ENCODE data around the gene GPN2. TPM values are rescaled to one million over a fixed set of nuclear protein-coding genes. Genes with fewer than 3 reads are reported as not detected.

GPN2 gene
- total RNA-seq, 2 donors from 2014 or later = 12.9 to 15.3 TPM

Other genes with a start within 250 kb of the GPN2 start
- 10 to 100 TPM; 34.5 to 38.5 TPM for gene ARID1A, start 194.3 kb downstream of the GPN2 start, total RNA-seq
- gene PIGV, start 102.3 kb downstream of the GPN2 start, total RNA-seq = 1 to 10 TPM; 6.1 to 6.7 TPM
- gene ZDHHC18, start 63.6 kb downstream of the GPN2 start, total RNA-seq = 10 to 100 TPM; 15.6 to 18.6 TPM
- under 1 TPM; 0.18 to 0.42 TPM for gene SFN, start 27.1 kb downstream of the GPN2 start, total RNA-seq
- 10 to 100 TPM in 1 of 2 donors, 1 to 10 TPM in 1; 8.6 to 11.4 TPM for gene GPATCH3, start 10.2 kb upstream of the GPN2 start, total RNA-seq
- gene NR0B2, start 23.7 kb upstream of the GPN2 start, total RNA-seq = 1 to 10 TPM; 4.5 to 6.5 TPM
- 10 to 100 TPM; 65.8 to 65.9 TPM for gene NUDC, start 31.5 kb upstream of the GPN2 start, total RNA-seq
- gene KDF1, start 70.2 kb upstream of the GPN2 start, total RNA-seq = under 1 TPM; 0.18 to 0.68 TPM
- 10 to 100 TPM; 40.6 to 45.2 TPM for gene TRNP1, start 103.4 kb upstream of the GPN2 start, total RNA-seq
- 10 to 100 TPM; 17.1 to 29.0 TPM for gene TENT5B, start 122.6 kb upstream of the GPN2 start, total RNA-seq

Measured in left cardiac atrium (tissue), 2 donors.